Aorta (tissue), 5 donors: ENCODE results near the gene MUC6. TPM values are rescaled to one million over a fixed set of nuclear protein-coding genes. Genes with fewer than 3 reads are reported as not detected.

Source experiments
- ATAC-seq: fragments of 200-7000 bp; cut with Tn5 transposase; one replicate; pipeline ENCODE4 v1.9.1; 2022; ENCODE audit warnings: moderate library complexity; ENCODE audit not compliant: low FRiP score
- DNase-seq, 2 donors: peaks; one replicate each; pipeline ENCODE4 v3.0.0-alpha.2; 2020
- H3K27ac ChIP-seq, 2 donors: one replicate each; pipeline ENCODE4 v1.5.1; 2013; ENCODE audit warnings: low read length in 2 of 2, mild to moderate bottlenecking in 2 of 2, moderate library complexity in 2 of 2, control low read depth in 1 of 2, inconsistent platforms in 1 of 2, low read depth in 1 of 2
- H3K27me3 ChIP-seq, 2 donors: one replicate each; pipeline ENCODE4 v1.6.1; 2013; ENCODE audit warnings: control low read depth in 1 of 2, low read length in 1 of 2, mild to moderate bottlenecking in 1 of 2, moderate library complexity in 1 of 2; ENCODE audit not compliant: insufficient read depth in 2 of 2, control insufficient read depth in 1 of 2
- H3K36me3 ChIP-seq, 2 donors: one replicate each; pipeline ENCODE4 v1.6.1; 2013; ENCODE audit warnings: control low read depth in 1 of 2, low read length in 1 of 2, mild to moderate bottlenecking in 1 of 2; ENCODE audit not compliant: insufficient read depth in 2 of 2, control insufficient read depth in 1 of 2
- H3K4me1 ChIP-seq, 2 donors: one replicate each; pipeline ENCODE4 v1.6.1; 2013; ENCODE audit warnings: low read length in 2 of 2, control low read depth in 1 of 2, mild to moderate bottlenecking in 1 of 2, moderate library complexity in 1 of 2; ENCODE audit not compliant: insufficient read depth in 2 of 2, control insufficient read depth in 1 of 2
- H3K4me3 ChIP-seq, 2 donors: one replicate each; pipeline ENCODE4 v1.5.1; 2013; ENCODE audit warnings: low read length in 2 of 2, control low read depth in 1 of 2, mild to moderate bottlenecking in 1 of 2
- H3K9me3 ChIP-seq: one replicate; pipeline ENCODE4 v1.6.1; 2013; ENCODE audit warnings: mild to moderate bottlenecking, low read length; ENCODE audit not compliant: control insufficient read depth
- WGBS, 2 donors: extraction: QIAGEN DNeasy Blood & Tissue Kit; methylation state at CpG; one replicate each; pipeline ENCODE4 v1.1.7; 2013; 5-methylcytosine and 5-hydroxymethylcytosine counted together
- intact Hi-C, 2 donors: fragments of 100-400 bp; cut with DNase I; formaldehyde crosslinking; loops; one replicate each; pipeline versions ENCODE4 v1.14.2 to v1.15.0; 2022
- polyA plus RNA-seq, 2 donors: library from polyadenylated mRNA; stranded (reverse); fragments of 200-250 nt; gene quantifications; one replicate each; pipeline ENCODE4 v1.2.3, GENCODE V29; 2013
- total RNA-seq, 2 donors: library from RNA; stranded (reverse); fragmentation: NEBNext Ultra II Directional; extraction: Animal tissue kit (Norgen Biotek cat#: 25700); gene quantifications; one replicate each; pipeline ENCODE4 v1.2.1, GENCODE V29; 2021
- donor health status: healthy with polysubstance abuse.
- donor health status: Bipolar disorder and iron deficiency.
- donor health status: DM: no; HTN: no; CAD: no.
- donor health status: DM: no; HTN: no; CAD: no.
- donor health status: DM: yes; HTN: yes; CAD: no.

MUC6 gene
- total and polyA plus RNA-seq, 4 donors: under 0.01 to 0.49 TPM; not detected in 2

GRCh38 chr11:1053121-1053901, 16.8 kb upstream of the MUC6 start:
- Histone ChIP-seq H3K9me3 (no peaks in the 10 kb centered on the region), H3K4me1 (no peaks in the 10 kb centered on the region), H3K27me3 (no peaks in the 10 kb centered on the region), H3K36me3 (no peaks in the 10 kb centered on the region), H3K4me3 (no peak overlapping the region), H3K27ac (no peak overlapping the region)
- intact Hi-C loops: loop anchor here in 1 of 2 donors (10.0 kb wide), 1 partner anchor 129 kb away; the partner anchor contains the start of gene AP2A2
- ATAC-seq: no peak
- WGBS, 2 donors: 37 to 44% methylated on average over 23 to 25 of the region's 25 CpGs
- peak; percentile 47 to 70 for DNase-seq

GRCh38 chr11:1052133-1053011, 15.9 kb upstream of the MUC6 start:
- Histone ChIP-seq H3K4me3 (no peak overlapping the region), H3K4me1 (no peaks in the 10 kb centered on the region), H3K9me3 (no peaks in the 10 kb centered on the region), H3K36me3 (no peaks in the 10 kb centered on the region), H3K27ac (no peak overlapping the region), H3K27me3 (no peaks in the 10 kb centered on the region)
- no peak for ATAC-seq
- WGBS, 2 donors: 80 to 85% methylated on average over 24 to 25 of the region's 25 CpGs
- peak; percentile 38 to 70 for DNase-seq
- intact Hi-C loops: loop anchor here in 1 of 2 donors (10.0 kb wide), 1 partner anchor 128 kb away; the partner anchor contains the start of gene AP2A2

GRCh38 chr11:1051356-1052132, 15.0 kb upstream of the MUC6 start:
- DNase-seq: peak; percentile 46 to 51

GRCh38 chr11:1050581-1051355, 14.2 kb upstream of the MUC6 start:
- Histone ChIP-seq H3K4me3 (no peak overlapping the region), H3K27ac (no peak overlapping the region), H3K36me3 (no peaks in the 10 kb centered on the region), H3K4me1 (no peaks in the 10 kb centered on the region), H3K27me3 (no peaks in the 10 kb centered on the region), H3K9me3 (no peaks in the 10 kb centered on the region)
- DNase-seq (peak; percentile 74 to 86), ATAC-seq (peak; percentile 63)
- 44 to 45% methylated on average over 32 to 39 of the region's 39 CpGs for WGBS, 2 donors
- intact Hi-C loops: loop anchor here in 1 of 2 donors (2.0 to 10.0 kb wide), 2 partner anchors 126 to 202 kb away; partner anchors contain the start of gene AP2A2

More at GRCh38 chr11:1051356-1052132, 15.0 kb upstream of the MUC6 start:
- no peak for ATAC-seq
- intact Hi-C loops: loop anchor here in 1 of 2 donors (2.0 to 10.0 kb wide), 2 partner anchors 127 to 203 kb away; partner anchors contain the start of gene AP2A2
- no peaks in the 10 kb centered on the region for H3K4me1 ChIP-seq
- no peaks in the 10 kb centered on the region for H3K27me3 ChIP-seq
- no peaks in the 10 kb centered on the region for H3K9me3 ChIP-seq
- 66 to 67% methylated on average over 14 to 15 of the region's 15 CpGs for WGBS, 2 donors
- H3K27ac ChIP-seq: no peak overlapping the region
- no peak overlapping the region for H3K4me3 ChIP-seq
- H3K36me3 ChIP-seq: no peaks in the 10 kb centered on the region

GRCh38 chr11:1049911-1050580, 13.5 kb upstream of the MUC6 start:
- no peaks in the 10 kb centered on the region for H3K4me1 ChIP-seq
- 85% methylated on average over 16 to 18 of the region's 18 CpGs for WGBS, 2 donors
- no peak overlapping the region for H3K27ac ChIP-seq
- DNase-seq: peak in 1 of 2 donors; percentile 46
- H3K36me3 ChIP-seq: no peaks in the 10 kb centered on the region
- no peaks in the 10 kb centered on the region for H3K9me3 ChIP-seq
- peak; percentile 4 for ATAC-seq
- H3K4me3 ChIP-seq: no peak overlapping the region
- H3K27me3 ChIP-seq: no peaks in the 10 kb centered on the region
- intact Hi-C loops: loop anchor here (2.0 to 10.0 kb wide), 3 partner anchors 125 to 203 kb away; partner anchors contain the start of gene AP2A2 (in 1 of the 2)

- intact Hi-C loops: loop anchor here in 1 of 2 donors (5.0 kb wide), 1 partner anchor 202 kb away; no protein-coding TSS in a partner anchor
- Histone ChIP-seq H3K36me3 (no peaks in the 10 kb centered on the region), H3K9me3 (no peaks in the 10 kb centered on the region), H3K27me3 (no peaks in the 10 kb centered on the region), H3K4me3 (no peak overlapping the region), H3K4me1 (no peaks in the 10 kb centered on the region), H3K27ac (no peak overlapping the region)
- ATAC-seq: no peak
- 69 to 74% methylated on average over 13 of the region's 13 CpGs for WGBS, 2 donors
- peak; percentile 45 to 73 for DNase-seq
Measured at GRCh38 chr11:1049431-1049891, 12.9 kb upstream of the MUC6 start.

GRCh38 chr11:1049071-1049405, 12.5 kb upstream of the MUC6 start:
- peak in 1 of 2 donors; percentile 25 for DNase-seq
- H3K27me3 ChIP-seq: no peaks in the 10 kb centered on the region
- intact Hi-C loops: loop anchor here in 1 of 2 donors (5.0 kb wide), 1 partner anchor 202 kb away; no protein-coding TSS in a partner anchor
- H3K4me1 ChIP-seq: no peaks in the 10 kb centered on the region
- no peaks in the 10 kb centered on the region for H3K36me3 ChIP-seq
- no peak overlapping the region for H3K4me3 ChIP-seq
- WGBS, 2 donors: 84 to 89% methylated on average over 6 of the region's 6 CpGs
- no peak for ATAC-seq
- H3K9me3 ChIP-seq: no peaks in the 10 kb centered on the region
- no peak overlapping the region for H3K27ac ChIP-seq
